Calu3 (cell line): ENCODE measurements around the gene PTK6. TPM values are rescaled to one million over a fixed set of nuclear protein-coding genes. Genes with fewer than 3 reads are reported as not detected.

Source experiments
- BruUV-seq: library from RNA; stranded (reverse); fragments of 400-500 nt; replicated peaks from 2 replicates; lab custom pipeline; 2021; lab: Mats Ljungman, UMichigan
- CTCF ChIA-PET: fragments of 300-600 bp; sonication (Branson Sonifier 250); formaldehyde crosslinking; loops from one replicate; lab custom pipeline; 2022; ENCODE audit warnings: antibody characterized with exemption; lab: Charles Lee
- DNase-seq: peaks from one replicate; pipeline ENCODE4 v3.0.0; 2022
- H3K27ac Mint-ChIP-seq: one replicate; pipeline ENCODE4 v1.8.0; 2022; ENCODE audit warnings: mixed read lengths; ENCODE audit not compliant: unreplicated experiment
- H3K27me3 Mint-ChIP-seq: one replicate; pipeline ENCODE4 v1.8.0; 2022; ENCODE audit warnings: mixed read lengths; ENCODE audit not compliant: unreplicated experiment
- H3K36me3 Mint-ChIP-seq: one replicate; pipeline ENCODE4 v1.8.0; 2022; ENCODE audit warnings: mild to moderate bottlenecking, moderate library complexity, mixed read lengths; ENCODE audit not compliant: insufficient read depth, unreplicated experiment
- H3K4me1 Mint-ChIP-seq: one replicate; pipeline ENCODE4 v1.8.0; 2022; ENCODE audit warnings: mild to moderate bottlenecking, low read depth, mixed read lengths; ENCODE audit not compliant: unreplicated experiment
- H3K4me3 Mint-ChIP-seq: one replicate; pipeline ENCODE4 v1.8.0; 2022; ENCODE audit warnings: mild to moderate bottlenecking, low read depth, moderate library complexity, mixed read lengths; ENCODE audit not compliant: unreplicated experiment
- H3K9me3 Mint-ChIP-seq: one replicate; pipeline ENCODE4 v1.8.0; 2022; ENCODE audit warnings: low read depth, mixed read lengths; ENCODE audit not compliant: unreplicated experiment
- CTCF ChIP-seq: fragments of 200-600 bp; IDR thresholded peaks from one replicate; pipeline ENCODE4 v1.8.0; 2022; ENCODE audit warnings: antibody characterized with exemption; ENCODE audit not compliant: unreplicated experiment
- intact Hi-C: fragments of 100-400 bp; cut with micrococcal nuclease; formaldehyde crosslinking; loops from one replicate; pipeline ENCODE4 v1.10.0; 2022; ENCODE audit not compliant: unreplicated experiment
- total RNA-seq: library from RNA; stranded (reverse); gene quantifications from 2 replicates; pipeline ENCODE4 v1.2.3, GENCODE V29; 2022

Gene PTK6
- total RNA-seq, 1 experiment from 2014 or later, result 15.9 TPM

- no peak overlapping the region for H3K4me3 Mint-ChIP-seq
- TF ChIP-seq CTCF, result no peak
- no TSS peak for BruUV-seq
- peaks cover 7% of the 10 kb centered on the region for H3K9me3 Mint-ChIP-seq
- H3K27ac Mint-ChIP-seq, result no peak overlapping the region
- H3K4me1 Mint-ChIP-seq, result no peaks in the 10 kb centered on the region
- no peaks in the 10 kb centered on the region for H3K27me3 Mint-ChIP-seq
- H3K36me3 Mint-ChIP-seq, result peaks cover 71% of the 10 kb centered on the region
- DNase-seq, result no peak
- CTCF ChIA-PET, result no interaction called here
- intact Hi-C loops, result no loop called here
These were observed 46.1 kb downstream of the PTK6 start for GRCh38 chr20:63491078-63491477.

- H3K27me3 Mint-ChIP-seq, result no peaks in the 10 kb centered on the region
- peaks cover 7% of the 10 kb centered on the region for H3K9me3 Mint-ChIP-seq
- H3K36me3 Mint-ChIP-seq, result peaks cover 73% of the 10 kb centered on the region
- TF ChIP-seq CTCF, result no peak
- CTCF ChIA-PET, result no interaction called here
- no TSS peak for BruUV-seq
- no peak overlapping the region for H3K27ac Mint-ChIP-seq
- H3K4me3 Mint-ChIP-seq, result no peak overlapping the region
- H3K4me1 Mint-ChIP-seq, result no peaks in the 10 kb centered on the region
- DNase-seq, result no peak
- intact Hi-C loops, result no loop called here
These were observed 46.8 kb downstream of the PTK6 start for GRCh38 chr20:63490416-63490815.

DNA sequence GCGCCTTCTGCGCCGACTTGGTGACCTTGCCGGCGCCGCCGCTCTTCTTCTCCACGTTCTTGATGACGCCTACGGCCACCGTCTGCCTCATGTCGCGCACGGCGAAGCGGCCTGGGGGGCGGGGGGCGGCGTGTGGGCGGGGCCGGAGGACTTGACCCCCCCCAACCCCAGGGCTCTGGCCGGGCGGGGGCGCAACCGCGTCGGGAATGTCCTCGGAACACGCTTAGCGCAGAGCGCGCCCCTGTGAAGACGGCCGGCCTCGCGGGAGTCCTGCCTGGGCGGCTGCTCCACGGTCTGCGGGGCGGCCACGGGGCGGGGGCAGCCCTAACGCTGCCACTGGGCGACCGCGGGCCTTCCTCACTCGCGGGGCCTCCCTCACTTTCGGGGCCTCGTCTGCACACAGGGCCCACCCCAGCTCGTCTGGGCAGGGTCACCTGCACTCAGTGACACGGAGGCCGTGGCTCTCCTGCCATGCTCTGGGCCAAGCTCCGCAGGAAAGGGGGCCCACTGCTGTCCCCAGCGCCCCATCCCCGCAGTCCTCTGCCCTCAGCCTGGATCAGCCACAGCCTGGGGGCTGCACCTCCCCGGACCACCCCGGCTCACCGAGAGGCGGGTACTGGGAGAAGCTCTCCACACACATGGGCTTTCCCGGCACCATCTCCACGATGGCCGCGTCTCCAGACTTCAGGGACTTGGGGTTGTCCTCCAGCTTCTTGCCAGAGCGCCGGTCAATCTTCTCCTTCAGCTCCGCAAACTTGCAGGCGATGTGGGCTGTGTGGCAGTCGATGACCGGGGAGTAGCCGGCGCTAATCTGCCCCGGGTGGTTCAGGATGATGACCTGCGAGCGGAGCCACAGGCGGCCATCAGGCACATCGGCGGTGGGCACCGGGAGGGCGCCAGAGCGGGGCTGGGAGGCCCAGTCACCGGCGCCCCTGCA is 48.6 kb downstream of the PTK6 start:
- H3K4me1 Mint-ChIP-seq, result peaks cover 13% of the 10 kb centered on the region
- intact Hi-C loops, result no loop called here
- H3K4me3 Mint-ChIP-seq, result no peak overlapping the region
- BruUV-seq, result TSS peak; percentile 82
- H3K9me3 Mint-ChIP-seq, result peaks cover 7% of the 10 kb centered on the region
- no peak for TF ChIP-seq CTCF
- CTCF ChIA-PET, result no interaction called here
- no peak overlapping the region for H3K27ac Mint-ChIP-seq
- no peak for DNase-seq
- H3K27me3 Mint-ChIP-seq, result peaks cover 18% of the 10 kb centered on the region
- H3K36me3 Mint-ChIP-seq, result peaks cover 79% of the 10 kb centered on the region

GRCh38 chr20:63487781-63488241 is 49.4 kb downstream of the PTK6 start:
- H3K27ac Mint-ChIP-seq, result peak overlapping the region; percentile 62
- H3K4me1 Mint-ChIP-seq, result peaks cover 20% of the 10 kb centered on the region
- intact Hi-C loops, result no loop called here
- DNase-seq, result no peak
- no peak overlapping the region for H3K4me3 Mint-ChIP-seq
- no TSS peak for BruUV-seq
- CTCF ChIA-PET, result no interaction called here
- H3K36me3 Mint-ChIP-seq, result peaks cover 74% of the 10 kb centered on the region
- H3K9me3 Mint-ChIP-seq, result peaks cover 7% of the 10 kb centered on the region
- H3K27me3 Mint-ChIP-seq, result peaks cover 25% of the 10 kb centered on the region
- TF ChIP-seq CTCF, result no peak
